CD14-positive monocyte (primary cell): ENCODE results near the gene ME3. TPM values are rescaled to one million over a fixed set of nuclear protein-coding genes. Genes with fewer than 3 reads are reported as not detected.

Experiments used
- DNase-seq, 3 donors: peaks; one replicate each; pipeline ENCODE4 v3.0.0-alpha.2; 2011 to 2022
- H2AFZ ChIP-seq: 2 replicates; pipeline ENCODE4 v1.6.0; 2012; ENCODE audit warnings: mild to moderate bottlenecking, low read depth, low read length, inconsistent platforms; ENCODE audit not compliant: insufficient read depth, poor library complexity, severe bottlenecking
- H3K27ac ChIP-seq, 2 donors: 1 replicate in 1 of 2; 2 replicates in 1 of 2; pipeline ENCODE4 v1.5.1; 2012 to 2013; ENCODE audit warnings: low read length in 2 of 2, control low read depth in 1 of 2, inconsistent platforms in 1 of 2, low read depth in 1 of 2, mild to moderate bottlenecking in 1 of 2
- H3K27me3 ChIP-seq, 2 donors: one replicate each; pipeline versions ENCODE4 v1.6.0 to v1.6.1; 2011 to 2013; ENCODE audit warnings: low read length in 2 of 2; ENCODE audit not compliant: control insufficient read depth in 2 of 2, insufficient read depth in 2 of 2
- H3K36me3 ChIP-seq, 2 donors: replicated peaks in 1 of 2; 1 replicate in 1 of 2; 2 replicates in 1 of 2; pipeline versions ENCODE4 v1.5.1 to v1.6.1; 2012 to 2013; ENCODE audit warnings: low read length in 2 of 2, control low read depth in 1 of 2, inconsistent platforms in 1 of 2, mild to moderate bottlenecking in 1 of 2; ENCODE audit not compliant: insufficient read depth in 2 of 2, control insufficient read depth in 1 of 2
- H3K4me1 ChIP-seq, 2 donors: 1 replicate in 1 of 2; 2 replicates in 1 of 2; pipeline versions ENCODE4 v1.5.1 to v1.6.1; 2012 to 2013; ENCODE audit warnings: low read length in 2 of 2, control low read depth in 1 of 2, inconsistent platforms in 1 of 2, mild to moderate bottlenecking in 1 of 2, moderate library complexity in 1 of 2; ENCODE audit not compliant: insufficient read depth in 2 of 2, control insufficient read depth in 1 of 2
- H3K4me2 ChIP-seq: replicated peaks from 2 replicates; pipeline ENCODE3; 2012; ENCODE audit warnings: low read length, moderate library complexity, mild to moderate bottlenecking; ENCODE audit not compliant: poor library complexity, severe bottlenecking; ENCODE audit errors: extremely low read depth
- H3K4me3 ChIP-seq, 3 experiments: fragments of 200-600 bp in 1 of 3; sonication (generic) in 1 of 3; replicated peaks in 1 of 3; 1 replicate in 2 of 3; 2 replicates in 1 of 3; pipeline ENCODE4 v1.5.1; 2011 to 2013; ENCODE audit warnings: low read length in 3 of 3, mild to moderate bottlenecking in 3 of 3, control low read depth in 2 of 3, low read depth in 2 of 3, inconsistent platforms in 1 of 3, moderate library complexity in 1 of 3
- H3K79me2 ChIP-seq: 2 replicates; pipeline ENCODE4 v1.6.0; 2012; ENCODE audit warnings: mild to moderate bottlenecking, control low read depth, inconsistent platforms, low read length, moderate library complexity; ENCODE audit not compliant: insufficient read depth
- H3K9ac ChIP-seq: 2 replicates; pipeline ENCODE4 v1.6.0; 2017; ENCODE audit warnings: low read length, mild to moderate bottlenecking; ENCODE audit not compliant: insufficient read depth, poor library complexity, severe bottlenecking
- H3K9me3 ChIP-seq, 2 donors: replicated peaks in 1 of 2; 1 replicate in 1 of 2; 2 replicates in 1 of 2; pipeline versions ENCODE4 v1.5.1 to v1.6.1; 2012 to 2013; ENCODE audit warnings: low read length in 2 of 2, control low read depth in 1 of 2; ENCODE audit not compliant: control insufficient read depth in 1 of 2, insufficient read depth in 1 of 2
- H4K20me1 ChIP-seq: 2 replicates; pipeline ENCODE4 v1.6.0; 2012; ENCODE audit warnings: mild to moderate bottlenecking, low read length, control low read depth, moderate library complexity; ENCODE audit not compliant: insufficient read depth
- H3K27ac Mint-ChIP-seq, 7 donors: one replicate each; pipeline ENCODE4 v1.8.0; 2020; ENCODE audit warnings: mild to moderate bottlenecking in 7 of 7, mixed read lengths in 7 of 7, moderate library complexity in 6 of 7, inconsistent platforms in 2 of 7
- H3K27me3 Mint-ChIP-seq, 3 donors: one replicate each; pipeline ENCODE4 v1.8.0; 2021 to 2022; ENCODE audit warnings: low read depth in 3 of 3, mild to moderate bottlenecking in 3 of 3, mixed read lengths in 3 of 3, moderate library complexity in 3 of 3, inconsistent platforms in 1 of 3
- H3K36me3 Mint-ChIP-seq, 2 donors: one replicate each; pipeline ENCODE4 v1.8.0; 2020; ENCODE audit warnings: mixed read lengths in 2 of 2, inconsistent platforms in 1 of 2, mild to moderate bottlenecking in 1 of 2
- H3K4me1 Mint-ChIP-seq: one replicate; pipeline ENCODE4 v1.8.0; 2020; ENCODE audit warnings: mild to moderate bottlenecking, mixed read lengths
- H3K4me3 Mint-ChIP-seq, 2 donors: one replicate each; pipeline ENCODE4 v1.8.0; 2020; ENCODE audit warnings: mild to moderate bottlenecking in 2 of 2, mixed read lengths in 2 of 2, moderate library complexity in 1 of 2
- H3K9me3 Mint-ChIP-seq, 7 donors: one replicate each; pipeline ENCODE4 v1.8.0; 2020 to 2022; ENCODE audit warnings: mixed read lengths in 7 of 7, mild to moderate bottlenecking in 6 of 7, moderate library complexity in 6 of 7, inconsistent platforms in 2 of 7
- CTCF ChIP-seq: fragments of 200-600 bp; IDR thresholded peaks from one replicate; pipeline ENCODE4 v1.8.0; 2022; ENCODE audit warnings: antibody characterized with exemption, mild to moderate bottlenecking
- WGBS: methylation state at CpG from one replicate; pipeline ENCODE4 v1.1.5; 2013; ENCODE audit warnings: missing lambda C conversion rate; ENCODE audit not compliant: insufficient coverage; 5-methylcytosine and 5-hydroxymethylcytosine counted together
- intact Hi-C, 2 donors: fragments of 100-400 bp; cut with micrococcal nuclease; formaldehyde crosslinking; loops; one replicate each; pipeline versions ENCODE4 v1.15.0 to v1.15.1; 2023
- polyA plus RNA-seq, 3 donors: library from polyadenylated mRNA; depleted of rRNA in 1 of 3; unstranded in 2 of 3; stranded (reverse) in 1 of 3; fragments of 300-500 nt in 2 of 3; fragments of >200 nt in 1 of 3; fragmentation: Illumina TruSeq in 2 of 3; gene quantifications; 1 replicate in 2 of 3; 2 replicates in 1 of 3; pipeline ENCODE4 v1.2.3, GENCODE V29; 2012 to 2021

The ME3 gene
- polyA plus RNA-seq, 3 donors = 0.31 to 3.0 (median 0.42) TPM

- Mint-ChIP-seq H3K4me1 (no peaks in the 10 kb centered on the region), H3K9me3 (peaks cover 0 to 2% (median 0%) of the 10 kb centered on the region in 7 donors), H3K36me3 (no peaks in the 10 kb centered on the region), H3K4me3 (no peak overlapping the region), H3K27me3 (peaks cover 0 to 3% (median 2%) of the 10 kb centered on the region in 3 donors), H3K27ac (peak overlapping the region in 1 of 7 donors; percentile 57)
- Histone ChIP-seq H3K9ac (no peak overlapping the region), H3K79me2 (no peaks in the 10 kb centered on the region), H3K4me2 (no peak overlapping the region), H3K36me3 (no peaks in the 10 kb centered on the region), H3K4me3 (no peak overlapping the region), H3K4me1 (no peaks in the 10 kb centered on the region), H3K27ac (no peak overlapping the region), H3K27me3 (no peaks in the 10 kb centered on the region), H4K20me1 (no peaks in the 10 kb centered on the region), H2AFZ (no peak overlapping the region), H3K9me3 (no peaks in the 10 kb centered on the region)
- intact Hi-C loops = no loop called here
- WGBS = 74% methylated on average over 3 of the region's 5 CpGs
- no peak for TF ChIP-seq CTCF
- DNase-seq = no peak
Measured at GRCh38 chr11:86680716-86681482, 8.5 kb upstream of the ME3 start.

- H3K9ac ChIP-seq = no peak overlapping the region
- no CpG with 5 or more reads among the region's 3 CpGs for WGBS
Measured at GRCh38 chr11:86678823-86679222, 6.4 kb upstream of the ME3 start.

More at GRCh38 chr11:86678823-86679222, 6.4 kb upstream of the ME3 start:
- Mint-ChIP-seq H3K27ac (no peak overlapping the region), H3K9me3 (peaks cover 0 to 2% (median 0%) of the 10 kb centered on the region in 7 donors), H3K4me3 (no peak overlapping the region), H3K36me3 (no peaks in the 10 kb centered on the region), H3K4me1 (peaks cover 5% of the 10 kb centered on the region), H3K27me3 (peaks cover 0 to 3% (median 2%) of the 10 kb centered on the region in 3 donors)
- Histone ChIP-seq H3K4me2 (no peak overlapping the region), H3K9me3 (no peaks in the 10 kb centered on the region), H3K36me3 (no peaks in the 10 kb centered on the region), H4K20me1 (no peaks in the 10 kb centered on the region), H3K4me1 (no peaks in the 10 kb centered on the region), H3K27me3 (no peaks in the 10 kb centered on the region), H3K79me2 (no peaks in the 10 kb centered on the region), H3K27ac (no peak overlapping the region), H3K4me3 (no peak overlapping the region), H2AFZ (peak overlapping the region; percentile 11)
- intact Hi-C loops = loop anchor here in 1 of 2 donors (10.0 kb wide), 1 partner anchor 126 kb away; the partner anchor contains the start of gene PRSS23
- no peak for DNase-seq
- no peak for TF ChIP-seq CTCF
